ENCODE measurements around the gene TCF4. TPM values are rescaled to one million over a fixed set of nuclear protein-coding genes. Genes with fewer than 3 reads are reported as not detected.

The TCF4 gene
- total RNA-seq, 4 donors from 2014 or later, result 58.0 to 84.3 (median 68.1) TPM

DNA sequence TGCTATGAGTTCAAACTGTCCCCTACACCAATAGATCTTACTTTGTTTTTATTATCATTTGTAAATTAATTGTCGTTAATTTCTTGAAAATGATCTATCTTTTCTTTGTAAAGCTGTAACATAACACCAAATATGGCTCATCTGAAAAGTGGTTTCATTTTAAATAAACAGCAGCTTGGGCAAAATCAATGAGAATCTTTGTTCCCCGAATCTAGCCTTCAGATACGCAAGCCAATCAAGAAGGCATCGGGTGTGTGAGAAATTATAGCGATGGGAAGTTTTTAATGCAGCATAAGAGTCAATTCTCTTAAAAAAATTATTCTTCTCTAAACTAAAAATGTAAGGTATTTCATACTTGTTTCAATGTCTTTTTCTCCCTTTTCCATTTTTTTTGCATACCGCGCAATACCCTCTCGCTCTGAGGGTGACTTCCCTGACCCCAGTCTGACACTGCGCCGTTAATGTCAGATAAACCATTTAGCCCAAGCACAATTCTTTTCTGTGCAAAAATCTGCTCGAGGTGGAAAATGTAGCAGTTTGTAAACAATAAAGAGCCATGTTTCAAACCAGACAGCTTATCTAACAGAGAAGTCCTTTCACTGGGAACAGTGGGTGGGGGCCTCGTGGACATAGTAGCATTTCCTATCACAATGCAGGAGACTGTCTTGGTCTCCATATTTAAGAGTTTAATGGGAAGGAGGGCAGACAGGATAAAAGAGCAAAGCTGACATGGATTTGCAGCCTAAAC is 129.4 kb downstream of the TCF4 start:
- WGBS, result 84% methylated on average over 12 of the region's 12 CpGs
- H3K4me3 ChIP-seq, result no peak overlapping the region

DNA sequence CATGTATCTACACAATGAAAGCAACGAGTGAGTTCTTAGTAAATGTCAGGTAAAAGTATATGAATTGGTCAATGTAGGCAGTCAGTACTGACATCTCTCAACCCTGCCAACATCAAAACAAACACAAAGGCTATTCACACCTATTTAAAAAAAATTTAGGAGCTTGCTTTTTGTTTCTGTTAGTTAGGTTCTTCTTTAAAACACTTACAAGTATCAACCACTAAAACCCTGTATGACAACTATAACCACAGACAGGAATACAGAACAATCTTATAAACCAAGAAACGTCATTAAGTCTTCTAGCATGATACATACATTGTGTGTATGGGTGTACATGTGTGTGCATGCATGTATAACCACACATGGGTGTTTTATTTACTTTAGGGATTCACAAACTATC is 131.0 kb downstream of the TCF4 start:
- intact Hi-C loops (cut with DNase I), result no loop called here
- Histone ChIP-seq H3K27me3 (no peaks in the 10 kb centered on the region), H3K4me3 (no peak overlapping the region), H3K4me1 (peaks cover under 1 to 7% (median 6%) of the 10 kb centered on the region in 4 donors), H3K36me3 (peaks cover 0 to 14% (median 3%) of the 10 kb centered on the region in 4 donors), H3K9me3 (no peaks in the 10 kb centered on the region), H3K27ac (replicated peaks in 1 of 4) (no peak overlapping the region)
- WGBS, result 51% methylated on average over 2 of the region's 2 CpGs
- TF ChIP-seq POLR2A (IDR thresholded peaks at IDR 0.05; ENCODE audit: low read depth), result no peak
- TF ChIP-seq, protein P1, sequence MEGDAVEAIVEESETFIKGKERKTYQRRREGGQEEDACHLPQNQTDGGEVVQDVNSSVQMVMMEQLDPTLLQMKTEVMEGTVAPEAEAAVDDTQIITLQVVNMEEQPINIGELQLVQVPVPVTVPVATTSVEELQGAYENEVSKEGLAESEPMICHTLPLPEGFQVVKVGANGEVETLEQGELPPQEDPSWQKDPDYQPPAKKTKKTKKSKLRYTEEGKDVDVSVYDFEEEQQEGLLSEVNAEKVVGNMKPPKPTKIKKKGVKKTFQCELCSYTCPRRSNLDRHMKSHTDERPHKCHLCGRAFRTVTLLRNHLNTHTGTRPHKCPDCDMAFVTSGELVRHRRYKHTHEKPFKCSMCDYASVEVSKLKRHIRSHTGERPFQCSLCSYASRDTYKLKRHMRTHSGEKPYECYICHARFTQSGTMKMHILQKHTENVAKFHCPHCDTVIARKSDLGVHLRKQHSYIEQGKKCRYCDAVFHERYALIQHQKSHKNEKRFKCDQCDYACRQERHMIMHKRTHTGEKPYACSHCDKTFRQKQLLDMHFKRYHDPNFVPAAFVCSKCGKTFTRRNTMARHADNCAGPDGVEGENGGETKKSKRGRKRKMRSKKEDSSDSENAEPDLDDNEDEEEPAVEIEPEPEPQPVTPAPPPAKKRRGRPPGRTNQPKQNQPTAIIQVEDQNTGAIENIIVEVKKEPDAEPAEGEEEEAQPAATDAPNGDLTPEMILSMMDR (IDR thresholded peaks at IDR 0.05), result no peak
- no peak for TF ChIP-seq EP300 (IDR thresholded peaks at IDR 0.05)
- no peak for TF ChIP-seq POLR2AphosphoS5 (IDR thresholded peaks at IDR 0.05)
- no peak for DNase-seq (ENCODE audit: extremely low spot score)

More for the DNA sequence above, 129.4 kb downstream of the TCF4 start:
- TF ChIP-seq EP300 (IDR thresholded peaks at IDR 0.05) (no peak), POLR2A (IDR thresholded peaks at IDR 0.05; ENCODE audit: low read depth) (no peak), POLR2AphosphoS5 (IDR thresholded peaks at IDR 0.05) (no peak)
- TF ChIP-seq, protein P1 (IDR thresholded peaks at IDR 0.05), result no peak
- peaks cover 0 to 20% (median 3%) of the 10 kb centered on the region in 4 donors for H3K36me3 ChIP-seq
- no peaks in the 10 kb centered on the region for H3K27me3 ChIP-seq
- H3K27ac ChIP-seq (replicated peaks in 1 of 4), result no peak overlapping the region
- no peaks in the 10 kb centered on the region for H3K9me3 ChIP-seq
- intact Hi-C loops (cut with DNase I), result no loop called here
- no peak for DNase-seq (ENCODE audit: extremely low spot score)
- no peaks in the 10 kb centered on the region for H3K4me1 ChIP-seq

DNA sequence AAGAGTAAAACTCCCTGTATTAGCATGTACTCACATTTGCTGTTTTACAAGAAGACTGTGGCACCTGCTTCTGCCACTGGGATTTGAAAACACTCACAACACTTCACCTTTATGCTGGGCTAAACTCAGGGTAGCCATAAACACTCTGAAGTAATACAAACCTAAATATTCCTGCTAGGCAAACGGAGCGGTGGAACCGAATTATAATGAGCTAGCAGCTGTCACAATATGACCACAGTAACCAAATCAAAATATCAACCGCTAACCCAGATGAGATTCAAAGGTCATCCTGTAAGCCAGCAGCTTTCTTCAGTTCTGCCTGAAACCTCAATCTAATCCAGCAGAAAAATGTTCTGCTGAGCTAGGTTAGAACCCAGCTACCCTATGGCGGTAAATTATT is 132.1 kb downstream of the TCF4 start:
- Histone ChIP-seq H3K4me3 (no peak overlapping the region), H3K9me3 (no peaks in the 10 kb centered on the region), H3K27me3 (no peaks in the 10 kb centered on the region), H3K27ac (replicated peaks in 1 of 4) (no peak overlapping the region), H3K4me1 (peaks cover 5 to 12% (median 11%) of the 10 kb centered on the region in 4 donors), H3K36me3 (peaks cover 0 to 14% (median 3%) of the 10 kb centered on the region in 4 donors)
- WGBS, result 77% methylated on average over 5 of the region's 5 CpGs
- TF ChIP-seq EP300 (IDR thresholded peaks at IDR 0.05), result no peak
- TF ChIP-seq, protein P1 (IDR thresholded peaks at IDR 0.05), result no peak
- TF ChIP-seq POLR2AphosphoS5 (IDR thresholded peaks at IDR 0.05), result no peak
- TF ChIP-seq POLR2A (IDR thresholded peaks at IDR 0.05; ENCODE audit: low read depth), result no peak
- intact Hi-C loops (cut with DNase I), result no loop called here
- DNase-seq (ENCODE audit: extremely low spot score), result no peak

DNA sequence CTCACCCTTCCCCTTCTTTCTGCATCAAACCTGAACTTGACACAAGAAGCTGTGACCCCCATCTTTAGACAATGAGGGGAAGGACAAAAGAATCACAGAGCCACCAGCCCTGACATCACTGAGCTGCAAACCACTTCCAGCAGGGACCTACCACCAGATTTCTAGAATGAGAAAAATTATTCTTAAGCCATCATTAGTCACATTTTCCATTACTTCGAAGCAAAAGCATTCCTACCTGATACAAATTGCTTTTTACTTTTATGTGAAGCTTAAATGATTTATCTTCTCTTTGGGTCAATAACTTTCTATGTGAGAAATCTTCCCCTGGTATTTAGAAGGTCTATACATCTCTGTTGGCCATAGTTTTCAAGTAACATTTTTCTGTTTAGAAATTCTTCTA is 134.8 kb downstream of the TCF4 start:
- H3K9me3 ChIP-seq, result no peaks in the 10 kb centered on the region
- intact Hi-C loops (cut with DNase I), result no loop called here
- no peak for TF ChIP-seq POLR2A (IDR thresholded peaks at IDR 0.05; ENCODE audit: low read depth)
- TF ChIP-seq POLR2AphosphoS5 (IDR thresholded peaks at IDR 0.05), result no peak
- TF ChIP-seq, protein P1 (IDR thresholded peaks at IDR 0.05), result no peak
- TF ChIP-seq EP300 (IDR thresholded peaks at IDR 0.05), result no peak
- no peaks in the 10 kb centered on the region for H3K27me3 ChIP-seq
- H3K4me3 ChIP-seq, result no peak overlapping the region
- DNase-seq (ENCODE audit: extremely low spot score), result no peak
- H3K27ac ChIP-seq (replicated peaks in 1 of 4), result no peak overlapping the region
- peaks cover 5 to 18% (median 11%) of the 10 kb centered on the region in 4 donors for H3K4me1 ChIP-seq
- H3K36me3 ChIP-seq, result no peaks in the 10 kb centered on the region
- 70% methylated on average over 1 of the region's 1 CpG for WGBS
